A673 (cell line): ENCODE measurements around the gene AFG3L2. TPM values are rescaled to one million over a fixed set of nuclear protein-coding genes. Genes with fewer than 3 reads are reported as not detected.

Experiments
- BruUV-seq: library from RNA; stranded (reverse); fragments of 400-500 nt; replicated peaks from 2 replicates; lab custom pipeline; 2021; lab: Mats Ljungman, UMichigan
- CTCF ChIA-PET: fragments of 300-600 bp; sonication (Branson Sonifier 250); formaldehyde crosslinking; loops from one replicate; lab custom pipeline; 2022; ENCODE audit warnings: antibody characterized with exemption; lab: Charles Lee
- POLR2A ChIA-PET: fragments of 300-600 bp; sonication (Branson Sonifier 250); formaldehyde crosslinking; loops from one replicate; lab custom pipeline; 2022; ENCODE audit warnings: antibody characterized with exemption; ENCODE audit not compliant: low non-redundant PET; lab: Charles Lee
- DNase-seq: peaks from one replicate; pipeline ENCODE4 v3.0.0-alpha.2; 2015; ENCODE audit warnings: low spot score
- H3K27ac ChIP-seq: fragments of 200-600 bp; sonication (generic); 2 replicates; pipeline ENCODE4 v1.5.1; 2016; ENCODE audit warnings: mixed run types, low read depth, mild to moderate bottlenecking, mixed read lengths, antibody characterized with exemption, low read length; ENCODE audit not compliant: poor library complexity, severe bottlenecking
- H3K27me3 ChIP-seq: fragments of 200-600 bp; sonication (generic); replicated peaks from 2 replicates; pipeline ENCODE4 v1.6.1; 2017; ENCODE audit warnings: mixed run types, low read depth, mild to moderate bottlenecking, mixed read lengths, antibody characterized with exemption, low read length; ENCODE audit not compliant: insufficient read depth, poor library complexity
- H3K36me3 ChIP-seq: fragments of 200-600 bp; sonication (generic); 2 replicates; pipeline ENCODE4 v1.6.1; 2016; ENCODE audit warnings: mixed run types, mild to moderate bottlenecking, mixed read lengths, antibody characterized with exemption, low read length; ENCODE audit not compliant: insufficient read depth, poor library complexity, severe bottlenecking
- H3K4me1 ChIP-seq: fragments of 200-600 bp; sonication (generic); 2 replicates; pipeline ENCODE4 v1.6.1; 2017; ENCODE audit warnings: mixed run types, mild to moderate bottlenecking, mixed read lengths, antibody characterized with exemption, low read length; ENCODE audit not compliant: insufficient read depth, poor library complexity, severe bottlenecking
- H3K4me3 ChIP-seq: fragments of 200-600 bp; sonication (generic); 2 replicates; pipeline ENCODE4 v1.5.1; 2016; ENCODE audit warnings: low read depth, mixed run types, mild to moderate bottlenecking, mixed read lengths, low read length; ENCODE audit not compliant: poor library complexity, severe bottlenecking
- H3K9me3 ChIP-seq: fragments of 200-600 bp; sonication (generic); 2 replicates; pipeline ENCODE4 v1.6.1; 2016; ENCODE audit warnings: mixed run types, low read depth, mild to moderate bottlenecking, mixed read lengths, antibody characterized with exemption, low read length; ENCODE audit not compliant: poor library complexity, severe bottlenecking
- CTCF ChIP-seq: fragments of 300-800, 200-600 bp; sonication (generic); conservative IDR thresholded peaks from 2 replicates; pipeline ENCODE4 v1.5.1; 2017; ENCODE audit warnings: low read depth, mild to moderate bottlenecking, antibody characterized with exemption, low read length, moderate library complexity, mixed read lengths
- EZH2 ChIP-seq: fragments of 200-600 bp; sonication (generic); IDR thresholded peaks from 2 replicates; pipeline ENCODE4 v1.6.1; 2017; ENCODE audit warnings: borderline replicate concordance, low read depth, mild to moderate bottlenecking, mixed read lengths, antibody characterized with exemption, low read length; ENCODE audit not compliant: poor library complexity, severe bottlenecking
- intact Hi-C: fragments of 100-400 bp; cut with micrococcal nuclease; formaldehyde crosslinking; loops from one replicate; pipeline ENCODE4 v1.10.0; 2022; ENCODE audit not compliant: unreplicated experiment
- total RNA-seq: library from RNA; stranded (reverse); gene quantifications from 2 replicates; pipeline ENCODE4 v1.2.3, GENCODE V29; 2021

The AFG3L2 gene
- total RNA-seq, 1 experiment from 2014 or later, result 72.7 TPM

- no peak for TF ChIP-seq EZH2
- no peak for TF ChIP-seq CTCF
- H3K36me3 ChIP-seq, result no peaks in the 10 kb centered on the region
- no peaks in the 10 kb centered on the region for H3K9me3 ChIP-seq
- H3K27me3 ChIP-seq, result no peaks in the 10 kb centered on the region
- no peak overlapping the region for H3K4me3 ChIP-seq
- intact Hi-C loops, result no loop called here
- no peak for DNase-seq
- H3K27ac ChIP-seq, result no peak overlapping the region
- BruUV-seq, result no TSS peak
- CTCF ChIA-PET, result no interaction called here
- H3K4me1 ChIP-seq, result no peaks in the 10 kb centered on the region
- POLR2A ChIA-PET, result interaction anchor here (0.7 kb wide), 1 partner anchor 1923 kb away, joined by 4 read pairs; no protein-coding TSS in a partner anchor
These were observed 75.6 kb downstream of the AFG3L2 start for GRCh38 chr18:12301263-12302005.

DNA sequence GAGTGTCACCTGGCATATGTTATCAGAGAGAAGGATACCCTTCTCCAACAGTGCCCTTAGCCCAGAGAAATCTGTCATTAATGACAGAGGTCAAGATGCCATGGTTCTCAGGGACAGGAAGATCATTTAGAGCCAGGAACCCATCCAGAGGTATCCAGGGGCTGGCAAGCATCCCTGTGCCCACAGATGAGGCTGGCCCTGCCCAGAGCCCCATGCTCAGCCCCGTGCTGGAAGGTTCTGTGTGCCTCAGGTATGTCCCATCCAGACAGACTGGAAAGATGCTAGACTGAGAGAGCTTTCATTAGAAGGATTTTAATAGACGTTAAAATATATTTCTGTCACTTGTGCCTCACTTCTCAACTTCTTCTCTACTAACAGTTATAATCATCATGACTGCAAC is 77.2 kb downstream of the AFG3L2 start:
- CTCF ChIA-PET, result no interaction called here
- Histone ChIP-seq H3K36me3 (no peaks in the 10 kb centered on the region), H3K27ac (no peak overlapping the region), H3K4me1 (no peaks in the 10 kb centered on the region), H3K4me3 (no peak overlapping the region), H3K9me3 (no peaks in the 10 kb centered on the region), H3K27me3 (no peaks in the 10 kb centered on the region)
- intact Hi-C loops, result no loop called here
- TF ChIP-seq EZH2 (no peak), CTCF (no peak)
- POLR2A ChIA-PET, result no interaction called here
- BruUV-seq, result no TSS peak
- no peak for DNase-seq

- intact Hi-C loops, result no loop called here
- H3K27ac ChIP-seq, result no peak overlapping the region
- CTCF ChIA-PET, result no interaction called here
These were observed 80.6 kb downstream of the AFG3L2 start for GRCh38 chr18:12296457-12296856.

More at GRCh38 chr18:12296457-12296856, 80.6 kb downstream of the AFG3L2 start:
- no peaks in the 10 kb centered on the region for H3K27me3 ChIP-seq
- TF ChIP-seq CTCF, result no peak
- H3K9me3 ChIP-seq, result no peaks in the 10 kb centered on the region
- DNase-seq, result no peak
- H3K4me3 ChIP-seq, result no peak overlapping the region
- BruUV-seq, result no TSS peak
- POLR2A ChIA-PET, result no interaction called here
- H3K4me1 ChIP-seq, result no peaks in the 10 kb centered on the region
- no peaks in the 10 kb centered on the region for H3K36me3 ChIP-seq
